Measurements from ENCODE around the gene PARVB.

PARVB gene

GRCh38 chr22:44209343-44209742, 185.2 kb downstream of the PARVB start:
- Histone ChIP-seq H3K27me3 (no peaks in the 10 kb centered on the region), H3K36me3 (no peaks in the 10 kb centered on the region), H3K4me2 (no peak overlapping the region), H3K4me3 (no peak overlapping the region), H3K9ac (no peak overlapping the region), H3K4me1 (peaks cover 18% of the 10 kb centered on the region), H3K9me3 (peaks cover 11% of the 10 kb centered on the region), H3K27ac (no peak overlapping the region), H4K20me1 (peaks cover 19% of the 10 kb centered on the region)
- TF ChIP-seq Cebpa-rat (IDR thresholded peaks at IDR 0.05) = no peak

- Histone ChIP-seq H3K9ac (no peak overlapping the region), H3K36me3 (no peaks in the 10 kb centered on the region), H3K27me3 (no peaks in the 10 kb centered on the region), H3K4me3 (no peak overlapping the region), H4K20me1 (peaks cover 5% of the 10 kb centered on the region), H3K4me1 (peaks cover 4% of the 10 kb centered on the region; the same call in 1 of the 2 replicates), H3K9me3 (peaks cover 25% of the 10 kb centered on the region), H3K27ac (no peak overlapping the region), H3K4me2 (no peak overlapping the region)
- no peak for TF ChIP-seq Cebpa-rat (IDR thresholded peaks at IDR 0.05)
Measured at GRCh38 chr22:44210722-44211121, 186.6 kb downstream of the PARVB start.

GRCh38 chr22:44211256-44211945, 187.3 kb downstream of the PARVB start:
- Histone ChIP-seq H3K4me2 (no peak overlapping the region), H4K20me1 (no peaks in the 10 kb centered on the region), H3K4me3 (no peak overlapping the region), H3K27ac (no peak overlapping the region), H3K36me3 (no peaks in the 10 kb centered on the region), H3K9me3 (peaks cover 25% of the 10 kb centered on the region), H3K4me1 (no peaks in the 10 kb centered on the region), H3K9ac (no peak overlapping the region), H3K27me3 (no peaks in the 10 kb centered on the region)
- no peak for TF ChIP-seq Cebpa-rat (IDR thresholded peaks at IDR 0.05)

- no peaks in the 10 kb centered on the region for H3K4me1 ChIP-seq
- no peaks in the 10 kb centered on the region for H4K20me1 ChIP-seq
- H3K27me3 ChIP-seq = no peaks in the 10 kb centered on the region
- no peaks in the 10 kb centered on the region for H3K36me3 ChIP-seq
- TF ChIP-seq Cebpa-rat (IDR thresholded peaks at IDR 0.05) = no peak
- H3K27ac ChIP-seq = no peak overlapping the region
- H3K9ac ChIP-seq = no peak overlapping the region
- H3K4me2 ChIP-seq = no peak overlapping the region
- peaks cover 25% of the 10 kb centered on the region for H3K9me3 ChIP-seq
- H3K4me3 ChIP-seq = no peak overlapping the region
Measured at GRCh38 chr22:44211946-44212930, 188.1 kb downstream of the PARVB start.

- no peak overlapping the region for H3K27ac ChIP-seq
- TF ChIP-seq Cebpa-rat (IDR thresholded peaks at IDR 0.05) = no peak
- no peaks in the 10 kb centered on the region for H4K20me1 ChIP-seq
- peaks cover 25% of the 10 kb centered on the region for H3K9me3 ChIP-seq
- H3K36me3 ChIP-seq = no peaks in the 10 kb centered on the region
- H3K27me3 ChIP-seq = no peaks in the 10 kb centered on the region
- no peak overlapping the region for H3K9ac ChIP-seq
- H3K4me1 ChIP-seq = no peaks in the 10 kb centered on the region
- H3K4me2 ChIP-seq = no peak overlapping the region
- no peak overlapping the region for H3K4me3 ChIP-seq
Measured at GRCh38 chr22:44212936-44213335, 188.8 kb downstream of the PARVB start.

GRCh38 chr22:44213489-44214043, 189.5 kb downstream of the PARVB start:
- no peaks in the 10 kb centered on the region for H3K27me3 ChIP-seq
- peaks cover 25% of the 10 kb centered on the region for H3K9me3 ChIP-seq
- no peaks in the 10 kb centered on the region for H3K36me3 ChIP-seq
- no peak for TF ChIP-seq Cebpa-rat (IDR thresholded peaks at IDR 0.05)
- no peaks in the 10 kb centered on the region for H3K4me1 ChIP-seq
- no peaks in the 10 kb centered on the region for H4K20me1 ChIP-seq
- no peak overlapping the region for H3K4me2 ChIP-seq
- H3K4me3 ChIP-seq = no peak overlapping the region
- no peak overlapping the region for H3K9ac ChIP-seq
- H3K27ac ChIP-seq = no peak overlapping the region

GRCh38 chr22:44214187-44214586, 190.1 kb downstream of the PARVB start:
- Histone ChIP-seq H3K27ac (no peak overlapping the region), H3K4me2 (no peak overlapping the region), H3K9ac (no peak overlapping the region), H3K4me1 (no peaks in the 10 kb centered on the region), H3K9me3 (peaks cover 25% of the 10 kb centered on the region), H3K27me3 (no peaks in the 10 kb centered on the region), H3K36me3 (no peaks in the 10 kb centered on the region), H4K20me1 (no peaks in the 10 kb centered on the region), H3K4me3 (no peak overlapping the region)
- no peak for TF ChIP-seq Cebpa-rat (IDR thresholded peaks at IDR 0.05)

- Histone ChIP-seq H3K4me3 (no peak overlapping the region), H4K20me1 (no peaks in the 10 kb centered on the region), H3K9ac (no peak overlapping the region), H3K4me1 (no peaks in the 10 kb centered on the region), H3K27ac (no peak overlapping the region), H3K4me2 (no peak overlapping the region), H3K27me3 (no peaks in the 10 kb centered on the region), H3K9me3 (peaks cover 20% of the 10 kb centered on the region), H3K36me3 (no peaks in the 10 kb centered on the region)
- no peak for TF ChIP-seq Cebpa-rat (IDR thresholded peaks at IDR 0.05)
Measured at GRCh38 chr22:44214764-44215163, 190.7 kb downstream of the PARVB start.

- H4K20me1 ChIP-seq = no peaks in the 10 kb centered on the region
- peaks cover 16% of the 10 kb centered on the region for H3K9me3 ChIP-seq
- no peaks in the 10 kb centered on the region for H3K4me1 ChIP-seq
- no peak overlapping the region for H3K4me2 ChIP-seq
- H3K27me3 ChIP-seq = no peaks in the 10 kb centered on the region
- H3K9ac ChIP-seq = no peak overlapping the region
- TF ChIP-seq Cebpa-rat (IDR thresholded peaks at IDR 0.05) = no peak
- H3K4me3 ChIP-seq = no peak overlapping the region
- no peak overlapping the region for H3K27ac ChIP-seq
- no peaks in the 10 kb centered on the region for H3K36me3 ChIP-seq
Measured at GRCh38 chr22:44215287-44215686, 191.2 kb downstream of the PARVB start.

GRCh38 chr22:44217346-44217745, 193.2 kb downstream of the PARVB start:
- TF ChIP-seq Cebpa-rat (IDR thresholded peaks at IDR 0.05) = no peak

More at GRCh38 chr22:44217346-44217745, 193.2 kb downstream of the PARVB start:
- Histone ChIP-seq H3K4me2 (no peak overlapping the region), H3K9me3 (peaks cover 16% of the 10 kb centered on the region), H3K4me3 (no peak overlapping the region), H4K20me1 (no peaks in the 10 kb centered on the region), H3K27ac (no peak overlapping the region), H3K36me3 (no peaks in the 10 kb centered on the region), H3K27me3 (no peaks in the 10 kb centered on the region), H3K4me1 (peaks cover 20% of the 10 kb centered on the region), H3K9ac (no peak overlapping the region)

Data from BLaER1 (cell line).